GM19438 (cell line): ENCODE results near the gene TMEM163.
A peak's percentile ranks its signal among the peaks of the same experiment; 100 is the strongest.
"Not testable (repeated sequence)": the region's sequence is repeated elsewhere in the genome, so short reads cannot be mapped to it uniquely, and the experiment has no call there.

Experiments used
- ATAC-seq: cut with Tn5 transposase; IDR thresholded peaks from one replicate; pipeline ENCODE4 v1.9.1; 2021; ENCODE audit warnings: low read depth; ENCODE audit not compliant: unreplicated experiment

TMEM163 gene

DNA sequence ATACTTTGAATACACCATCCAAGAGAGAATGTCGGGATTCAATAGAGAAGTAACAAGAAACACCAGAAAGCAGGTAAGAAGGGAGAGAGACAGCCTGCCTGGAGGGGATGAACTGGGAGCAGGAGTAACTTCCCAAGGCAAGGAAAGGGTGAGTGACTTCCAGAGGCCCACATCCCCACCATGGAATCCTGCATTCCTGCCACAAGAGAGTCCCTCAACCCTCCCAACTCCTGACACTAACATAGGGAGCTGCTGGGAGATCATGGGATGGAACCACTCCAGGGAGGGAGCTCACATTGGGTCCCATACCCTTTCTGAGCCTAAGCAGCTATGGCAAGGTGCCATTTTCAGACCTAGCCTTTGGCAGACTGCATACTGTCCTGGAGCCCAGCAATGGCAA lies 5.5 kb upstream of the TMEM163 start:
- no peak for ATAC-seq

DNA sequence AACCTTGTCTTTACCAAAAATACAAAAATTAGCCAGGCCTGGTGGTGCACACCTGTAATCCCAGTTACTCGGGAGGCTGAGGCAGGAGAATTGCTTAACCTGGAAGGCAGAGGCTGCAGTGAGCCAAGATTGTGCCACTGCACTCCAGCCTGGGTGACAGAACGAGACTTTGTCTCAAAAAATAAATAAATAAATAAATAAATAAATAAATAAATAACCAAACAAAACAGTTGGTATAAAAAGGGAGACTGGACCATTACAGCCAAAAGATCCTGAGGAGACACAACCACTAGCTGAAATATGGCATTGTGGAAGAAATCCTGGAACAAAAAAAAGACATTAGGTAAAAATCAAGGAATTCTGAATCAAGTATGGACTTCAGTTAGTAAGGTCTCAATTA lies 4.9 kb upstream of the TMEM163 start:
- not testable (repeated sequence) for ATAC-seq

DNA sequence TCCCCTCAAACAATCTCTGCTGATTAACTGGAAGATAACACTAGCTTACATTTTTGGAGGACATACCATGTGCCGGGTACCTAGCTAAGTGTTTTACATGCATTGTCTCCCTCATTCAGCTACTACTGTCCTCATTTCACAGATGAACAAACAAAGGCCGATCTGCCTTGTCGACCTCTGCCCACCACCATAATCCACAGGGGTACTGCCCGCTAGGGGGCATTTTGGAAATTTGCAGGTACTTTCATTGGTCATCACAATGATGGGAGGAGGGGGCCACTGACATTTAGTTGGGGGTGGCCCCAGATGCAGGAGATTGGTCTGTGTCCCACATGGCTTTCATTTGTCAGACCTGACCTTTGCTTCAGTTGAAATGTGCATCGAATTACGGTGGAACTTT lies 3.9 kb upstream of the TMEM163 start:
- ATAC-seq: no peak

DNA sequence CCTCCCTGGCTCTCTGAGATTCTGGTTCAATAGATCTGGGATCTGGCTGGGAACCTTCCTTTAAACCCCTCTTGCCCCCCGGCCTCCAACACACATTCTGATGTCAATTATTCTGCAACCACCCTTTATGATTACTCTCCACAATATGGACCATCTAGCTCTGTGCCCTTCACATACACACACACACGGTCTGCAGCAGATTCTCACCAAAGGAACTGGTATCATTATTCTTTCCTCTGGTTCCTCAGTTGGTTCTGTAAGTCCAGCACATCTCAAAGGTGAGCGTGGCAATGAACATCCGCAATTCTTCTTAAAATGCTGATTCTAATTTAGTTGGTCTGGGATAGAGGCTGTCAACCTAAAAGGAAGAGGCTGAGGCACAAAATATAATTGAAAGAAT lies 2.8 kb upstream of the TMEM163 start:
- ATAC-seq: no peak

DNA sequence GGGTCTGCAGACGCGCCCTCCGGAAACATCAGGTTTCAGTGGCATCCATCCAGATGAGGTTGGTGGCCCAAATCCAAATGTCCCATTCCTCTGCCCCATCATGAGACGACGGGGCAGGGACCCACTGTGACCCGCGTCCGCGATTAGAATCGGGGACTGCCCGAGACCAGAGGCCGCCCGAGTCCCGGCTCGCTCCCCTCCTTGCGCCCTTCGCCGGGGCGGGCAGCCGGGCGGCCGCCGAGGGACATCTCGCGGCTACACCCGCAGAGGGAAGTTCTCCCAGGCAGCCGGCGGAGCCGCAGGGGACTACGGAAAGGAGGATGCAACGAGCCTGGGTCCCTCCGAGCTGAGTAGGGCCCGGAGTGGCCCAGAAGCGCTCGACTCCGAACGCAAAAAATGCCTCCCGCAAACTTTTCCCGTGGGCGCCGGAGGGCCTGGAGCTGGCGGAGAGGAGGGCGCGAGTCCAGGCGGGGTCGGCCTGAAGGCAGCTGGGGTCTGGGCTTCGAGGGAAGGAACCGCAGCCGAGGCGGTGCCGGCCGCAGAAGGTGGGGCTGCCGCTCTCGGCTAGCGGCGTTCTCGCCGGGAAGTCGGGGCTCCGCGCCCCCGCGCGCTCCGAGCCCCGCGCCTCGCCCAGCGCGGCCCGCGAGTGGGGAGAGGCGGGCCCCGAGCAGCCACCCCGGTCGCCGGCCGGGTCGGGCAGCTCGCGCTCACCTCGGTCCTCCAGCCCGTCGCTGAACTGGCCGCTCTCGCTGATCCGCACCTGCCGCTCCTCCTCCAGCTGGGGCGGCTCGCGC lies 580 bp downstream of the TMEM163 start:
- ATAC-seq: no peak

DNA sequence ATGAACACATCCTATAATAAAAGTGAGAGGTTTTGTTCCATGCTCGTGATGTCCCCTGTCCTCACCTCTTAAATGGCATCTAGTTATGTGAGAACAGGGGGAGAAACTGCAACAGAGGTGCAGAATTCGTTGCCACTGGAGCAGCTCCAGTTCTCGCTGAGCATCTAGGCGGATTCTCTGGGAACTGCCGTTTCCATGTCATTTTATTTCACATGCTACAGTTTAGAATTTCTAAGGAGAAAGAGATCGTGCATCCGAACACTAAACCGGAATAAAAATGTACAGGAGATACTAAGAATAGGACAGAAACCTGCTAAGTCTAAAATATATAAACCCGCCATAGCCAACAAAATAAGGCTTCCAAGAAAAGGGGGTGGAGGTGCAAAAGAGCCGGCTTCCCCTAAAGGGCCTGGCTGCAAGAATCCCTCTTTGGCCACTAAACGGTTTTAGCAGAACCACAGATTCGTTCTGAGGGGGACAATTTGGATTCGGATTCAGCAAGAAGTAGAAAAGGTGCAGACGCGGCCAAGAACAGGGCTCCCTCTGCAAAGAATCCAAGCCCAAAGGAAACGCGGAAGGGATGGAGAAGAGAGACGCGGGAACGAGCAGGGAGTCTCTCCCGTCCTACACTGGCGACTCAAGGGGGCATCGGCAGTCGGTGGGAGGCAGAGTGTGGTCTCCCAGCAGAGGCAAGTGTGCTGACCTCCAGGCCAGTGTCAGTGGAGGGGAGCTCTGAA lies 1.3 kb downstream of the TMEM163 start:
- no peak for ATAC-seq

DNA sequence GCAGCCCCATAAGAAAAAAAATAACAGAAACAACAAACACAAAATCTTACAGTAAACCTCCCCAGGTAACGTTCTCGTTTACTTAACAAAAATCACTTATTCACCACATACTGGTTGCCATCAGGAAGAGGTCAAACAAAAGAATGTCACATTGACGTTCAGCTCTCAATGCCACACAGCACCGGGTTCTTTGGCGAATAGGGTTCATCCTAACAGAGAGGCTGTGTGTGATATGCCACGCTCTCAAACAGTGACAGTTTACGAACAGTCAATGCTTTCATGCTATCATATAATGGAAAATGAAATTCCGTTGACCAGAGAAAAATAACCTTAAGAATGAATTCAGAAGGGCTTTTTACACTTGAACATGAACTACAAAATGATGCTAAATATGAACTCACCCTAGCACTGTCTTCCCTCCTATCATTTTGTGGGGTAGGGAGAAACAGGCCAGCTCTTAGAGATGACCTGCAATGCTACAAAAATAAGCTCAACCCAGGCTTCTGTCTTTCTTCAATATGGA lies 2.0 kb downstream of the TMEM163 start:
- no peak for ATAC-seq

DNA sequence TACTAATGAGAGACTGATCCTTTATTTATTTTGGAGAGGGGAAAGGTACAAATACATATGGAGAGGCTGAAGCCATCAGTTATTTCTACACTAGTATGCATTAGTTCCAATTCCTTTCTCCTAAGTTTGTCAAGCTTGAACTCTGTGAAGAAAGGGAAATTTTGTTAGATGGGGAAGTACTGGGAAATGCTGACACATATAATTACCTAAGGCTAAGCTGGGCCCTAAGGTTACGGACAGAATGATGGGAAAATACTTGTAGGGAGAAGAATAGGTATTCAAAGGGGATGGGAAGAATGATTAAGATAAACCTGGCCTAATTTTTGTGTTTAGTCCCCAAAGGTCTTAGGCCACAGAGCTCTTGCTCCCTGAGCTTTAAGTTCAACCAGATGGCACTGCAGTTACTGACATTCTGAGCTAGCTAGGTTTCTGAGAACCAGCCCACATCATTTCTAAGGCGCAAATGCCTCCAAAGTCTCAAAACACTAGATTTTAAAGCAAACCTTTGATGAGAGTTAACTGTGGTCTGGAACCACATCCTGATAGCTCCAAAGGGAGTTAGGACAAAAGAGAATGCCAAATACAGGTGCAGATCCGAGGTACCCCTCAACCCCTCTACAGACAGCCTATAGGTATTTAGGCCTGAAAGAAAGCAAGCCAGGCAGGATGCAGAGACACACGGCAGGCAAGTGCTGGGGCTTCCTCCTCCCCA lies 2.7 kb downstream of the TMEM163 start:
- ATAC-seq: no peak

DNA sequence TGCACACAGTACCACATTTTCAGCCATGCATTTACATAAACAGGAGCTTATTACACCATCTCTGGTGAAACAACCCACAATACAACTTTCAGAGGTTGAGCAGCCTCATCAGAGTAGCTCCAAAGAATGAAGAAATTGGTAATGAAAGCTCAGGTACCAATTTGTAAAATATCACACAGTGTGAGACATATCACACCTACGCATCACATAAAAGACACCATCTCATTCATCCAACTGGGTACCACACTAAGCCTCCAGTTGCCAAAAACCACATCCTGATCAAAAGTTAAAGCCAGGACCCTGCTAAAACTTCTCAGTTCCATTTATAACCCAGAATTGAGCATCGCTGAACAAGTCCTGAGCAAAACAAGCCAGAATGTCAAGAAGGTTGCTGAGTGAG lies 4.6 kb downstream of the TMEM163 start:
- no peak for ATAC-seq

DNA sequence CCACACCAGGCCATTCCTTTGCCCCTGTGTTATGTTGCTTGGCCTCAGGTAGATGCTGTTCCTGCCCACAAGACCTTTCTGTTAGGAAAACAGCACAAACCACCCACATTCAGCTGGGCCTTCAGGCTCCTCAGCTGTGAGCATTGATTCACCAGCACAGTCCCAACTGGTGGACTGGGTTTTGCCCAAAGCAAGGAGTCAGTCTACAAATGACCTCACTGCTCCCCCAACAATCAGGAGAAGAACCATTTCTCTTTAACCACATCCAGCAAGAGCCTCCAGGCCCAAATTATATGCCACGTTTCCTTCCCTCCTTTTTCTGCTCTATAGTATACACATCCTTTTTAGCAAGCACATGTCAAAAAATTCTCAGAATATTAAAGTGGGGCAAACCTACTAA lies 5.2 kb downstream of the TMEM163 start:
- no peak for ATAC-seq

DNA sequence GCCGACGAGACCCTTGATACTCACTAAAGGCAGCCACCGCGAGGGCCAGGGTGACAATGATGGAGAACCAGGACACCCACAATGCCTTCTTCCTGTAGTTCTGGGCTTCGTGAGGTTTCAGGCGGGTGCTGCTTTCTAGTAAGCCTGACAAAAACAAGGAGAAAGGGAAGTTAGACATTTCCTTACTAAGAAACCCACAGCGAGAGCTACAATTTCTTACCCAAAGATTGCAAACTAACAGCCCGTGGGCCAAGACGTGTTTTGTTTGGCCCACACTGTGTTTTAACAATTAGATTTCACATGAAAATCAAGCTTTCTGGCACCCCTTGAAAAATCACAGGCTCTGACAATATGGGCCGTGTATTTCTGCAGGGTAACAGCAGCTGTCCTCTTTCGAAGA lies 5.6 kb downstream of the TMEM163 start:
- no peak for ATAC-seq

DNA sequence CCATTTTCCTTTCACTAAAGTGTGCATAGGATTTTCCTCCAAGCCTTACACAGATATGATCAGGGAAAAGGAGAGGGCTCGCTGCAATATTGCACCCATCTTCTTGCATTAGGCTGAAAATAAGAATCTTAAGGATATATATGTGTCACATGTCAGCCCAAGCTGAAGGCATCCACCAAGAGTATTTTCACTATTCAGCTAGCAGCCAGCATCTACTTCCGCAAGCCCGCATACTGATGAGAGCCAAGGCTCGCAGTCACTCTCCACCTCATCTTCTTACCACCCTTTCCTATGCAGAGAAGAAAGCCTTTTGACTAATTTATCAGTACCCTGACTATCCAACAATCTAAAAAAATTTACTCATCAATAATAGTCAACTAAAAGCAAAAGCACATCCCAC lies 6.1 kb downstream of the TMEM163 start:
- peak; percentile 59 for ATAC-seq

DNA sequence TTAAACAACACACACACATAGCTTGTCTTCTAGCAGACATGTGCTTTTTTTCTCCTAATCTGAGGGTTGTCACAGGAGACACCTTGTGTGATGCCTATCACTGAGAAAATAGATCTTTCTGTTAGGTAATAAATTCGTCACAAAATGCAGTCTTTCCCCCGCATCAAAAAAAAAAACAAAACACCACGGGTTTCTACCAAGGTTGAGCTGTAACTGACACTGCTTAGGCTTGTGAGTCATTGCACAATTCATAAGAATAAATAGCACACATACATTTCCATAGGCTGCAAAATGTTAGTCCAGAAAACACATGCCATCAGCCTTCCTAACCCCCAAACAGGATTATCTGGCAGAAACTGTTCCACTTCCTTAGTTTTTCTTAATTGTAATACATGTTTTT lies 6.5 kb downstream of the TMEM163 start:
- no peak for ATAC-seq

DNA sequence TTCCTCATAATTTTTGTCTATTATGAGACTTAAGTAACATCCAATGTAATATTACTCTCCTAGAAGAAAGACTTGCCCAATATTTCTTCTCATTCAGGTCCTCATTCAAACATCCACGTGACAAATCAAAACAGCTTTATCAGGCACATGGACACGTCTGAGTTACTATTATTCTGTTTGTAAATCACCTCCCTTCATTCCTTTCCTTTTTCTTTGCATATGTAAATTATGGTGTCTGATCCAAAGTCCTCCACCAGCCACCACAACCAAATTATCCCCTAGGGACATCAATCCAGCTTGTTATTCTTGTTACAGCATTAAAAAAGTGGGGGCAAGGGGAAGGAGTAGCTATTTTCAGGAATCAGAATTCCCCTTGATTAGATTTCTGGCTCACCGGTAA lies 7.1 kb downstream of the TMEM163 start:
- ATAC-seq: no peak

DNA sequence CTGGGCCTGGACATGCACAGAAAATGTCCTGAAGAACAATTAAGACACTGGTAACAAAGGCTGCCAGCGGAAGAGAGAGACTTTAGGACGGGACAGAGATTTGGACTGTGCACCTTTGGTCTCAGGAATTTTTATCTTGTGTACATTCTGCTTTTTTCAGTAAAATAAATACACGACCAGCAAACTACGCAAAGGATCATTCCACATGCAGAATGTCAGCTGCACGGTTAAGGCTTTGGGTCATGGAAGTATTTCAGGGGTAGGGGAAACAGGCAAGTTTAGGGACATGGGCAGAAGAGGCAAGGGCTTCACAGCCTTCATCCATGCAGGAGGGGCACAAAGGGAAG lies 11.5 kb downstream of the TMEM163 start:
- ATAC-seq: no peak

DNA sequence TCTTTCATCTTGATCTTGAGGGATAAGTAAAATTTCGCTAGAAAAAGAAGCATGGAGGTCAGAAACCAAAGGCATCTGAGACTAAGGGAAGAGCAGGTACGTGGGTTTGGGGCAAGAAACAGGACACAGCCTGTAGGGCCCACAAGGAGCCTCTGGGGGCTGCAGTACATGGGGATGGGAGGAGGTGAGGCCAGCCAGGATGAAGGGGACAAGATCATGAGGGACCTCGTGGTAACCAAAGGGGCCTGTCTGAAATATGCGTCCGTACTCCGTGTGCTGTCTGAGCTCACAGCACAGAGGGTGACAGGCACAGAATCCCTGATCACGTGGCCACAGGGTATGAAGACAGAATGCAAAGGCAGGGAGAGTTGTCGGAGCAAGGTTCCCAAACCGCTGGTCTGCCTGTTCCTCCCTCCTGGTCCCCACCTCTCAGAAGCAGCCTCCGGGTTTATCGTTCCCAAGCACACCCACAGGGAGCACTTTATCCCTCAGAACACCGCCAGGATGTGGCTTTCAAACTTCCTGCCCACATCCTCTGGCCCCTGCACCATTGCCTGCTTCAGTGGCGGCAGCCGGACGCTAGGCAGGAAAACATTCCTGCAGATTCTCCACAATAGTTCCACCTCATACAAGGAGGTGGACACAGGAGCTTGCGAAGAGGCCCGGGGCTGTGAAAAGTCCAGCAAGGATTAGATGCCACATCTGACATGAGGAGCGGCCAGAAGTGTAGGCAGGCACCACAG lies 12.0 kb downstream of the TMEM163 start:
- peak; percentile 60 for ATAC-seq

DNA sequence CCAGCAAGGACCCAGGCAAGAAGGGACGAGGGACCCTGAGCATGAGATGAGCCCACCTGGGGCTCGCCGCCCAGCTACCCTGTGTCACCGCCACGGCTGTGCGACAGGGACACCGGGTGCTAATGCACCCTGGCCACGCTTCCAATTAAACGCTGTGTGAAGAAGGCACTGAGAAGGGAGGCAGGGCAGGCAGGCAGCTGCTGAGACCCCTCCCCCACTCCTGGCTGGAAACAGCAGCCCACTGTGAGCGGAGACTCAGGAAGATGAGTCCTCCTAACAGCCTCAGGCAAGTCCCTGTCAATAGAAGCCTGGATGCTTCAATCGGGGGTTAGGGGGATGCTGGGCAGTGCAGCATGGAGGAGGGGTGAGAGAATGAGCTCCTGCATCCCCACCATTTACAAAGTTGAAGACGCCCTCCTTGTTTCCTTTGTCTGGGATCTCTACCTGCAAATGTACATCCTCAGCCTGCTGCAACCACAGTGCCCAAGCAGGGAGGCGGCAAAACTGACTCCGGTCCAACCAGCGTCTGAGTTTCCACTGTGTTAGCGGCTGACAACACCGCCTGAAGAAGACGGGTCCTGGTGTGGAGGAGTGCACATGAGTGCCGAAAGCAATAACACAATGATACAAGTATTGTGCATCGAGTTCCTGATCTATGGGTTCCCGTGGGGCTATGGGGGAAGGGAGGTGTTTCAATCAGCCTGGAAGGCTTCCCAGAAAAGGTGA lies 12.8 kb downstream of the TMEM163 start:
- no peak for ATAC-seq

DNA sequence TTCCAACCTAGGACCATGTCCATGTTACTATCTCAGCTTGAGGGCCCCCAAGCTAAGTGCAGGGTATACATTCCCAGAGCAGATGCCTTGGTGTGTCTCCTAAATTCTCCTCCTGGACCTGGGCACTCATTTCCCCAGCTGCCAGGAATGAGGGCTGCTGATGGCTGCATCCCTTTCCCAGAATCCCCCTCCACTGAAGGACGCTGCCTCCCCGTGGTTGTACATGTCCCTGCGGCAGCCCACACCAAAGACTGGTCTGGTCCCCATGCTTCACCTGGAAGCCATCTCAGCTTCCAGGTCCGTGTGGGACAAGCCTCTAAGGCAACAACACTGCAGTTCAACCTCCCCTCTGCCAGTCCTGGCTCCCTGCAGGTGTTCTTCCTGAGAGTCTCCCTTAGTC lies 14.6 kb downstream of the TMEM163 start:
- ATAC-seq: no peak

DNA sequence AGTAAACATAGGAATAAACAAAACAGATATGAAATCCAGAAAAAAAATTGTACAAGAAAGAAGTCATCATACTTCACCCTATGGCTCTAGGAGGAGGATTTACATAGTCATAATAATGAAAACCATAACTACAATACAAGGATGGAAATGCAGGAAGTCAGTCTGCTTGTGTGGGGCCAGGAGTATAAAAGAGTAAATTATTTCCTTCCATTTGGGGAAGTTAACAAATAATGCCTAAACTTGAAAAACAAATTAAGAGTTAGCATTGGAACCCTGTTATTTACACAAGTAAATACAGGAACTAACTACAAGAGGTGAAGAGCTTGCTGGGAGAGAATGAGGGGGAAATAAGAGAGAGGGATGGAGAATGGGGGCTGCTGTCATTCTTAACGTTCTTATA lies 15.4 kb downstream of the TMEM163 start:
- ATAC-seq: no peak

DNA sequence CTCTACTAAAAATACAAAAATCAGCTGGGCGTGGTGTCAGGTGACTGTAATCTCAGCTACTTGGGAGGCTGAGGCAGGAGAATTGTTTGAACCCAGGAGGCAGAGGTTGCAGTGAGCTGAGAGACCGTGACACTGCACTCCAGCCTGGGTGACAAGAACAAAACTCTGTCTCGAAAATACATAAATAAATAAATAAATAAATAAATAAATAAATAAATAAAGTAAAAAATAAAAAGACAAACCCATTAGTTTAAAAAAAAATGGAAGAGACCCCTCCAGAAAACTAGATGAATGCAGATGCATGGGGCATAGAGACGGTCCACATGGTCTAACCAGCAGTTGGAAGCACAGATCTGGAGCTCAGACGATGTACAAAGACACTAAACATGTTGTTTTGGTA lies 18.1 kb downstream of the TMEM163 start:
- ATAC-seq: no peak
